ENCODE results near the gene XRCC6.

The XRCC6 gene

DNA sequence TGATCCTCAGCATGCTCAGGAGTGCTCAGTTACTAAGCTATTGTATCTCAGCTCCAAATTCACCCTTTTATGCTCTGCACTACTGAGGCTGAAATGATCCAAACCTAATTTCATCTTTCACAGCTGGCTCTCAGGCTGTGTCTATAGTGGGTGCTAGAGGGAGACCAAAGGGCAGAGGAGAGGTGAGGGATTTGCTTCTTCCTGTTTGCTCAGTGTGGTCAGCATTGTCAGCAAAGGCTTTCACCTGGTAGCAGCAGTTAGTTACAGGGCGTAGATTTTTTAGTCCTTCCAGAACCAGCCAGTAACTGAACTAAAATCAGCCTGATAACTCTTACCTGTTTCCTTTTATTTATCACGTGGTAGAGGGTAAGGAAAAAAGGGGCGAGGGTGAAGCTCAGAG is 33.2 kb downstream of the XRCC6 start:
- no peak for TF ChIP-seq EGR1 (IDR thresholded peaks at IDR 0.05)
- no peak for TF ChIP-seq YY1 (IDR thresholded peaks at IDR 0.05; ENCODE audit: low read depth)
- no peak for TF ChIP-seq TAF1 (IDR thresholded peaks at IDR 0.05; ENCODE audit: low read depth)
- TF ChIP-seq EP300 (IDR thresholded peaks at IDR 0.05; ENCODE audit: borderline replicate concordance) = no peak
- no peak for TF ChIP-seq FOXM1 (IDR thresholded peaks at IDR 0.05; ENCODE audit: borderline replicate concordance, low read depth)
- TF ChIP-seq, protein P1, sequence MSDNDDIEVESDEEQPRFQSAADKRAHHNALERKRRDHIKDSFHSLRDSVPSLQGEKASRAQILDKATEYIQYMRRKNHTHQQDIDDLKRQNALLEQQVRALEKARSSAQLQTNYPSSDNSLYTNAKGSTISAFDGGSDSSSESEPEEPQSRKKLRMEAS (IDR thresholded peaks at IDR 0.05) = no peak
- TF ChIP-seq RAD21 (IDR thresholded peaks at IDR 0.05; ENCODE audit: low read depth) = no peak
- TF ChIP-seq, protein P2, sequence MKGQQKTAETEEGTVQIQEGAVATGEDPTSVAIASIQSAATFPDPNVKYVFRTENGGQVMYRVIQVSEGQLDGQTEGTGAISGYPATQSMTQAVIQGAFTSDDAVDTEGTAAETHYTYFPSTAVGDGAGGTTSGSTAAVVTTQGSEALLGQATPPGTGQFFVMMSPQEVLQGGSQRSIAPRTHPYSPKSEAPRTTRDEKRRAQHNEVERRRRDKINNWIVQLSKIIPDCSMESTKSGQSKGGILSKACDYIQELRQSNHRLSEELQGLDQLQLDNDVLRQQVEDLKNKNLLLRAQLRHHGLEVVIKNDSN (IDR thresholded peaks at IDR 0.05) = no peak

DNA sequence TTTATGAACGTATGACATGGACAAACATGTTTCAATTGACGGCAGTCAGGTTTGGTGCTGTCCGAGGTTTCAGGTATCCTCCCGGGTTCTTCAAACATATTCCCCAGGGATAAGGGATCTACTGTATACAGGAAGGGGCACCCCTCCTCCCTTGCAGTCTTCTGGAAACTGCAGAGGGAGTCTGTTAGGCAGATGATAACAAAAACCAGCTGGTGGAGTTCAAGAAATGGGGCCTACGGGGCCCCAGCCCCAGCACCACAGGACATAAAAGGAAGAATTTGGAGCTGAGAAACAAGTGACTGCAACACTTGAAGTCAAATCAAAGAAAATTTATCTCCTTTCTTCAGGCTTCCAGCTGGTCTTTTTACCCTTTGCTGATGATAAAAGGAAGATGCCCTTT is 35.5 kb downstream of the XRCC6 start:
- TF ChIP-seq FOXM1 (IDR thresholded peaks at IDR 0.05; ENCODE audit: borderline replicate concordance, low read depth) = no peak
- TF ChIP-seq NFIC (IDR thresholded peaks at IDR 0.05) = no peak

DNA sequence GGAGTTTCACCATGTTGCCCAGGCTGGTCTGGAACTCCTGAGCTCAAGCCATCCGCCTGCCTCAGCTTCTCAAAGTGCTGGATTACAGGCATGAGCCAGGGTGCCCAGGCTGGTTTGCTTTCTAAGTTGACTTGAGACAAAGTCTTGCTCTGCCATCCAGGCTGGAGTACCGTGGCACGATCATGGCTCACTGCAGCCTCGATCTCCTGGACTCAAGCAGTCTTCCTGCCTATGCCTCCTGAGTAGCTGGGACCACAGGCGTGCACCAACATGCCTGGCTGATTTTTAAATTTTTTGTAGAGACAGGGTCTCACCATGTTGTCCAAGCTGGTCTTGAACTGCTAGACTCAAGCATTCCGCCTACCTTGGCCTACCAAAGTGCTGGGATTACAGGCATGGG is 36.6 kb downstream of the XRCC6 start:
- TF ChIP-seq TCF12 (IDR thresholded peaks at IDR 0.05; ENCODE audit: low read depth) (no peak), RAD21 (IDR thresholded peaks at IDR 0.05; ENCODE audit: low read depth) (no peak), TEAD4 (IDR thresholded peaks at IDR 0.05) (no peak), YY1 (IDR thresholded peaks at IDR 0.05; ENCODE audit: low read depth) (no peak), CEBPB (IDR thresholded peaks at IDR 0.05) (no peak), EGR1 (IDR thresholded peaks at IDR 0.05) (no peak), EP300 (IDR thresholded peaks at IDR 0.05; ENCODE audit: borderline replicate concordance) (no peak), TAF1 (IDR thresholded peaks at IDR 0.05; ENCODE audit: low read depth) (no peak), NFIC (IDR thresholded peaks at IDR 0.05) (no peak), FOXM1 (IDR thresholded peaks at IDR 0.05; ENCODE audit: borderline replicate concordance, low read depth) (no peak), CREB1 (IDR thresholded peaks at IDR 0.05; ENCODE audit: low read depth) (no peak), ZBTB7A (IDR thresholded peaks at IDR 0.05; ENCODE audit: low read depth) (no peak)
- TF ChIP-seq, protein P2 (IDR thresholded peaks at IDR 0.05) = no peak
- TF ChIP-seq, protein P3, sequence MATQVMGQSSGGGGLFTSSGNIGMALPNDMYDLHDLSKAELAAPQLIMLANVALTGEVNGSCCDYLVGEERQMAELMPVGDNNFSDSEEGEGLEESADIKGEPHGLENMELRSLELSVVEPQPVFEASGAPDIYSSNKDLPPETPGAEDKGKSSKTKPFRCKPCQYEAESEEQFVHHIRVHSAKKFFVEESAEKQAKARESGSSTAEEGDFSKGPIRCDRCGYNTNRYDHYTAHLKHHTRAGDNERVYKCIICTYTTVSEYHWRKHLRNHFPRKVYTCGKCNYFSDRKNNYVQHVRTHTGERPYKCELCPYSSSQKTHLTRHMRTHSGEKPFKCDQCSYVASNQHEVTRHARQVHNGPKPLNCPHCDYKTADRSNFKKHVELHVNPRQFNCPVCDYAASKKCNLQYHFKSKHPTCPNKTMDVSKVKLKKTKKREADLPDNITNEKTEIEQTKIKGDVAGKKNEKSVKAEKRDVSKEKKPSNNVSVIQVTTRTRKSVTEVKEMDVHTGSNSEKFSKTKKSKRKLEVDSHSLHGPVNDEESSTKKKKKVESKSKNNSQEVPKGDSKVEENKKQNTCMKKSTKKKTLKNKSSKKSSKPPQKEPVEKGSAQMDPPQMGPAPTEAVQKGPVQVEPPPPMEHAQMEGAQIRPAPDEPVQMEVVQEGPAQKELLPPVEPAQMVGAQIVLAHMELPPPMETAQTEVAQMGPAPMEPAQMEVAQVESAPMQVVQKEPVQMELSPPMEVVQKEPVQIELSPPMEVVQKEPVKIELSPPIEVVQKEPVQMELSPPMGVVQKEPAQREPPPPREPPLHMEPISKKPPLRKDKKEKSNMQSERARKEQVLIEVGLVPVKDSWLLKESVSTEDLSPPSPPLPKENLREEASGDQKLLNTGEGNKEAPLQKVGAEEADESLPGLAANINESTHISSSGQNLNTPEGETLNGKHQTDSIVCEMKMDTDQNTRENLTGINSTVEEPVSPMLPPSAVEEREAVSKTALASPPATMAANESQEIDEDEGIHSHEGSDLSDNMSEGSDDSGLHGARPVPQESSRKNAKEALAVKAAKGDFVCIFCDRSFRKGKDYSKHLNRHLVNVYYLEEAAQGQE (IDR thresholded peaks at IDR 0.05; ENCODE audit: low read depth) = no peak
- TF ChIP-seq, protein P1 (IDR thresholded peaks at IDR 0.05) = no peak

DNA sequence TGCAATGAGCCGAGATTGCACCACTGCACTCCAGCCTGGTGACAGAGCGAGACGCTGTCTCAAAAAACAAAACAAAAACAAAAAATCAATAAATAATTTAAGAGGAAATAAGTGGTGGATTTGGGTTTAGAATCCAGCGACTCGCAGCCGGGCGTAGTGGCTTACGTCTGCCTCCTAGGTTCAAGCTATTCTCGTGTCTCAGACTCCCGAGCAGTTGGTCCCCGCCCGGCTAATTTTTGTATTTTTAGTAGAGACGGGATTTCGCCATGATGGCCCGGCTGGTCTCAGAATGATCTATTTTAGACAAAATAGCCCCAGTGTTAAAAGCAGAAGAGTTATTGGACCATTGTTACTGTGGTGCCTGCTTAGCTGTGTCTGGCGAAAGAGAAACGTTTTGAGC is 37.8 kb downstream of the XRCC6 start:
- no peak for TF ChIP-seq EGR1 (IDR thresholded peaks at IDR 0.05)
- TF ChIP-seq, protein P2 (IDR thresholded peaks at IDR 0.05) = no peak
- no peak for TF ChIP-seq CEBPB (IDR thresholded peaks at IDR 0.05)
- TF ChIP-seq, protein P3 (IDR thresholded peaks at IDR 0.05; ENCODE audit: low read depth) = no peak
- TF ChIP-seq TEAD4 (IDR thresholded peaks at IDR 0.05) = no peak
- no peak for TF ChIP-seq YY1 (IDR thresholded peaks at IDR 0.05; ENCODE audit: low read depth)
- TF ChIP-seq, protein P1 (IDR thresholded peaks at IDR 0.05) = no peak
- no peak for TF ChIP-seq TCF12 (IDR thresholded peaks at IDR 0.05; ENCODE audit: low read depth)
- no peak for TF ChIP-seq TAF1 (IDR thresholded peaks at IDR 0.05; ENCODE audit: low read depth)
- TF ChIP-seq EP300 (IDR thresholded peaks at IDR 0.05; ENCODE audit: borderline replicate concordance) = no peak
- no peak for TF ChIP-seq ZBTB7A (IDR thresholded peaks at IDR 0.05; ENCODE audit: low read depth)
- TF ChIP-seq NFIC (IDR thresholded peaks at IDR 0.05) = no peak
- no peak for TF ChIP-seq FOXM1 (IDR thresholded peaks at IDR 0.05; ENCODE audit: borderline replicate concordance, low read depth)
- TF ChIP-seq RAD21 (IDR thresholded peaks at IDR 0.05; ENCODE audit: low read depth) = no peak

DNA sequence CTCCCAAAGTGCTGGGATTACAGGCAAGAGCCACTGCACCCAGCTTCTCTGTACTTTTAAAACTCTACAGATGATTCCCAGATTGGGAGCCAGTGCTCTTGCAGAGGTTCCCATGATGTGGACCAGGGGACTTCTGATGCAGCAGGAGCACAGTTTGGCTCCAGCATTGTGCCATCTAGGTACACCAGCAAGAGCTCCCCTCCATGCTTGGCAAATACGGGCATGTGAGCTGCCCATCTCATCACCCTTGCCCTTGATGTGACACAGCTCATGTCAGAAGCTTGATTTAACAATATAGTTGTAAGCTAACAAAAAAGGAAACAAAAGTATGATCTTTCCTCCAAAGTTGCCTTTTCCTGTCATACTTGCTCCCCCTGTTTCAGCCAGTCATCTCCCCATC is 38.8 kb downstream of the XRCC6 start:
- TF ChIP-seq YY1 (IDR thresholded peaks at IDR 0.05; ENCODE audit: low read depth) = no peak
- no peak for TF ChIP-seq TCF12 (IDR thresholded peaks at IDR 0.05; ENCODE audit: low read depth)
- TF ChIP-seq, protein P3 (IDR thresholded peaks at IDR 0.05; ENCODE audit: low read depth) = no peak
- no peak for TF ChIP-seq CREB1 (IDR thresholded peaks at IDR 0.05; ENCODE audit: low read depth)
- TF ChIP-seq CEBPB (IDR thresholded peaks at IDR 0.05) = no peak
- no peak for TF ChIP-seq FOXM1 (IDR thresholded peaks at IDR 0.05; ENCODE audit: borderline replicate concordance, low read depth)
- TF ChIP-seq EP300 (IDR thresholded peaks at IDR 0.05; ENCODE audit: borderline replicate concordance) = no peak
- TF ChIP-seq, protein P1 (IDR thresholded peaks at IDR 0.05) = no peak
- TF ChIP-seq, protein P2 (IDR thresholded peaks at IDR 0.05) = no peak
